ENCODE results near the gene FUOM.

DNA sequence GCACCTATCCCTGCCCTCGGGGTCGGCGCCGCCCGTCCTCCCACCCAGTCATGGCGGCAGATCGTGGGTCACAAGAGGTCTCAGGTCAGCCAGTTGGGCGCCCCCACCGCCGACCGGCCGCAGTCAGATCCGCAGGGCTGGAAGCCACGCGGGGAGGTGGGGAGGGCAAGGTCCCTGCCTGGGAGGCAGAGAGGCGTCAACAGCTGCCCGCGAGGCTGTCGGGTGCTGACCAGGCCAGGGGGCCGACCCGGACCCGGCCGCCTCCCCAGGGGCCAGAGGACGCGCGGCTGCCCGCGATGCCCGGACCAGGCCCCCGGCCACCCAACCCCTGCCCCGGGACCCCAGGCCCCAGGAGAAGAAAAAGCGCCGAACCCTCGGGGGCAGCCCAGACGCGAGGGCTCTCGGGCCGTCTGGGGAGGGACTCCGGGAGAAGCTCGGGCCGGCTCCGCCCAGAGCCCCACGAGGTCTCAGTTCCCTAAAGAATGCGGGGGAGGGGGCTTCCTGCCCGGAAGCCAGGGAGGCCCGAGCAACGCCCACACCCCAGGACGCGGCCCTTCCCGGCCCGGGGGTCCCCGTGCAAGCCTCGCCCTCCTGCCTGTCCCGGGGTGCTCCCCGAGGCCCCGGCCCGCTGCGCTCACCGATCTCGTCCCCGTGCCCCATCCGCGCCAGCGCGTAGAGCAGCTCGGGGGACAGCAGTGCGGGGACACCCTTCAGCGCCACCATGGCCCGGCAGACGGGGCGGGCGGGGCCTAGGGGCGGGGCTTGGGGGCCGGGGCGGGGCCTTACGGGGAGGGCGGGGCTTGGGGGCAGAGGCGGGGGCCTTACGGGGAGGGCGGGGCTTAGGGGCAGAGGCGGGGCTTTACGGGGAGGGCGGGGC is at the start of gene FUOM:
- no peak for TF ChIP-seq CEBPB (IDR thresholded peaks at IDR 0.05)
- TF ChIP-seq CREB1 (IDR thresholded peaks at IDR 0.05; ENCODE audit: low read depth) = no peak
- no peak for TF ChIP-seq EP300 (IDR thresholded peaks at IDR 0.05; ENCODE audit: borderline replicate concordance)
- TF ChIP-seq, protein P1, sequence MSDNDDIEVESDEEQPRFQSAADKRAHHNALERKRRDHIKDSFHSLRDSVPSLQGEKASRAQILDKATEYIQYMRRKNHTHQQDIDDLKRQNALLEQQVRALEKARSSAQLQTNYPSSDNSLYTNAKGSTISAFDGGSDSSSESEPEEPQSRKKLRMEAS (IDR thresholded peaks at IDR 0.05) = peak; percentile 93

Measured in Ishikawa (cell line).